Right lobe of liver (tissue), 4 donors: ENCODE data around the gene PPCS.

Source experiments
- CTCF ChIP-seq, 4 donors: fragments of 200-600 bp in 3 of 4; fragments of 450-650 bp in 1 of 4; IDR thresholded peaks; one replicate each; pipeline versions ENCODE4 v1.5.1 to v1.8.0; 2016 to 2022; ENCODE audit warnings: antibody characterized with exemption in 4 of 4, mild to moderate bottlenecking in 2 of 4
- POLR2A ChIP-seq: fragments of 450-650 bp; IDR thresholded peaks from one replicate; pipeline ENCODE4 v1.6.1; 2017; ENCODE audit warnings: antibody characterized with exemption, mild to moderate bottlenecking
- donor health status: DM: no; HTN: no; CAD: no.
- donor health status: DM: no; HTN: no; CAD: no.
- donor health status: DM: no; HTN: yes; CAD: no.

GRCh38 chr1:42456010-42456753 is at the start of gene PPCS, which contains the start of gene ZMYND12:
- TF ChIP-seq POLR2A: peak; percentile 77
- peak in 1 of 4 donors; percentile 49 for TF ChIP-seq CTCF (IDR thresholded peaks at IDR 0.05)
